Chondrocyte (in vitro differentiated cells): ENCODE data around the gene KCTD16. TPM values are rescaled to one million over a fixed set of nuclear protein-coding genes. Genes with fewer than 3 reads are reported as not detected.

Experiments used
- DNase-seq: peaks from one replicate; pipeline ENCODE4 v3.0.0; 2021; ENCODE audit warnings: mixed read lengths, low spot score
- H3K27ac Mint-ChIP-seq: one replicate; pipeline ENCODE4 v1.8.0; 2021; ENCODE audit warnings: mild to moderate bottlenecking, moderate library complexity, mixed read lengths; ENCODE audit not compliant: unreplicated experiment
- H3K27me3 Mint-ChIP-seq: 2 replicates; pipeline ENCODE4 v1.8.0; 2021; ENCODE audit warnings: low read depth, mixed read lengths
- H3K36me3 Mint-ChIP-seq: 2 replicates; pipeline ENCODE4 v1.8.0; 2021; ENCODE audit warnings: low read depth, mixed read lengths
- H3K4me1 Mint-ChIP-seq: 2 replicates; pipeline ENCODE4 v1.8.0; 2021; ENCODE audit warnings: low read depth, mild to moderate bottlenecking, mixed read lengths
- H3K4me3 Mint-ChIP-seq: one replicate; pipeline ENCODE4 v1.8.0; 2021; ENCODE audit warnings: mild to moderate bottlenecking, moderate library complexity, mixed read lengths; ENCODE audit not compliant: unreplicated experiment
- H3K9me3 Mint-ChIP-seq: 2 replicates; pipeline ENCODE4 v1.8.0; 2021; ENCODE audit warnings: low read depth, mixed read lengths
- total RNA-seq: library from RNA; stranded (reverse); gene quantifications from 3 replicates; pipeline ENCODE4 v1.2.1, GENCODE V29; 2021
- TF ChIP-seq, protein P1 (sequence below): fragments of 200-600 bp; sonication (generic); IDR thresholded peaks from 2 replicates; pipeline ENCODE4 v1.5.0; 2021; ENCODE audit warnings: antibody characterized with exemption, mild to moderate bottlenecking, moderate library complexity

Gene KCTD16
- total RNA-seq, 1 donor from 2014 or later: 1.5 TPM

DNA sequence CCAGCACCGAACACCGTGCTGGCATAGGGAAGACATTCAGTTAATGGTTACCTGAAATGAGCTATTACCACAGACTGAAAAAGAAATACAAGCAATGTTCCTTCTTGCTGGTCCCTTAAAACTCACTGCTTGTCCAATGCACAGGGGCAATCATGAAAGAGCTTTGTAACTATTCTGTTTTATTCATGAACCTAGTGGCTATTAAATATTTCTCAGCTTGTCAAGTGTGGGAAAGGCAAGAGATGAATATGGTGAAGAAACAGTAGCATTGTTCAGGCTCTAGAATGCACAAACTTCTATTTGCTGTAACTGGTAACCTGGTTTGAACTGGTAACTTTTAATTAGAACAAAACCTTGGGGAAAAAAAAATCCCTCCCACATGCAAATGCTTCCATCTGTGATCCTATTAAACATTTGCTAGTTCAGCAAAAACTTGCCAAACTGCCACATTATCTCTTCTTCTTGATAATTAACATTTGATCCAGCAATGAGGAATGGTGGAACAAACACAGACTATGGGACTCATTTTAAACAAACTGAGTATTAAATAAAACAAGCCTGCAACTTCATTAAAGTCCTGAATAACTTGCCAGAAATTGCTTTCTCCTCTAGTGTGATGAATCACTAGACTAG is 36.4 kb upstream of the KCTD16 start:
- no peak overlapping the region for H3K4me3 Mint-ChIP-seq
- no peak for DNase-seq
- H3K27ac Mint-ChIP-seq: no peak overlapping the region
- no peaks in the 10 kb centered on the region for H3K36me3 Mint-ChIP-seq
- TF ChIP-seq, protein P1, sequence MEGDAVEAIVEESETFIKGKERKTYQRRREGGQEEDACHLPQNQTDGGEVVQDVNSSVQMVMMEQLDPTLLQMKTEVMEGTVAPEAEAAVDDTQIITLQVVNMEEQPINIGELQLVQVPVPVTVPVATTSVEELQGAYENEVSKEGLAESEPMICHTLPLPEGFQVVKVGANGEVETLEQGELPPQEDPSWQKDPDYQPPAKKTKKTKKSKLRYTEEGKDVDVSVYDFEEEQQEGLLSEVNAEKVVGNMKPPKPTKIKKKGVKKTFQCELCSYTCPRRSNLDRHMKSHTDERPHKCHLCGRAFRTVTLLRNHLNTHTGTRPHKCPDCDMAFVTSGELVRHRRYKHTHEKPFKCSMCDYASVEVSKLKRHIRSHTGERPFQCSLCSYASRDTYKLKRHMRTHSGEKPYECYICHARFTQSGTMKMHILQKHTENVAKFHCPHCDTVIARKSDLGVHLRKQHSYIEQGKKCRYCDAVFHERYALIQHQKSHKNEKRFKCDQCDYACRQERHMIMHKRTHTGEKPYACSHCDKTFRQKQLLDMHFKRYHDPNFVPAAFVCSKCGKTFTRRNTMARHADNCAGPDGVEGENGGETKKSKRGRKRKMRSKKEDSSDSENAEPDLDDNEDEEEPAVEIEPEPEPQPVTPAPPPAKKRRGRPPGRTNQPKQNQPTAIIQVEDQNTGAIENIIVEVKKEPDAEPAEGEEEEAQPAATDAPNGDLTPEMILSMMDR: no peak
- H3K9me3 Mint-ChIP-seq: no peaks in the 10 kb centered on the region
- H3K27me3 Mint-ChIP-seq: no peaks in the 10 kb centered on the region
- H3K4me1 Mint-ChIP-seq: peaks cover 6% of the 10 kb centered on the region

- no peak overlapping the region for H3K4me3 Mint-ChIP-seq
- peaks cover 12% of the 10 kb centered on the region for H3K4me1 Mint-ChIP-seq
- no peak overlapping the region for H3K27ac Mint-ChIP-seq
- H3K36me3 Mint-ChIP-seq: no peaks in the 10 kb centered on the region
- H3K9me3 Mint-ChIP-seq: no peaks in the 10 kb centered on the region
- no peak for DNase-seq
- TF ChIP-seq, protein P1: no peak
- no peaks in the 10 kb centered on the region for H3K27me3 Mint-ChIP-seq
These were observed 35.4 kb upstream of the KCTD16 start for GRCh38 chr5:144135113-144135762.

DNA sequence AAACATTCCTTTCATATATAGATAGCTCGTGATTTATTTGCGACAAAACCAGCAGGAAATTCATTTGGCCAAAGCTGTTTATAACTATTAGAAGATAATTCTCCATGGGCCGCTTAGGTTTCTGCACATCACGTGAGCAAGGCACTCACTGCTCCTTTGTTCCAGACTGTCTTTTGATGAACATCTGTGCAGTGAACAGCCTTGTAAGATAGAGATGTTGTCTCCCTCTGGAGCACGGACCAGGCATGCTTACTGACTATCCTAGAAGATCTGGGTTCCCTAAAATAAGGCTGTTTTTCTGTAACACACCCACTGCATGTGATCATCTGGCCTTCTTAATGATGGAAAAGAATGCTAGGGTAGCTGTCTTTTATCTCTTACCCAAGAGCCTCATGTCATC is 31.1 kb upstream of the KCTD16 start:
- DNase-seq: no peak
- TF ChIP-seq, protein P1: peak; percentile 70
- no peak overlapping the region for H3K4me3 Mint-ChIP-seq
- H3K4me1 Mint-ChIP-seq: peaks cover 17% of the 10 kb centered on the region
- H3K36me3 Mint-ChIP-seq: no peaks in the 10 kb centered on the region
- H3K27ac Mint-ChIP-seq: no peak overlapping the region
- no peaks in the 10 kb centered on the region for H3K9me3 Mint-ChIP-seq
- H3K27me3 Mint-ChIP-seq: peaks cover 3% of the 10 kb centered on the region

DNA sequence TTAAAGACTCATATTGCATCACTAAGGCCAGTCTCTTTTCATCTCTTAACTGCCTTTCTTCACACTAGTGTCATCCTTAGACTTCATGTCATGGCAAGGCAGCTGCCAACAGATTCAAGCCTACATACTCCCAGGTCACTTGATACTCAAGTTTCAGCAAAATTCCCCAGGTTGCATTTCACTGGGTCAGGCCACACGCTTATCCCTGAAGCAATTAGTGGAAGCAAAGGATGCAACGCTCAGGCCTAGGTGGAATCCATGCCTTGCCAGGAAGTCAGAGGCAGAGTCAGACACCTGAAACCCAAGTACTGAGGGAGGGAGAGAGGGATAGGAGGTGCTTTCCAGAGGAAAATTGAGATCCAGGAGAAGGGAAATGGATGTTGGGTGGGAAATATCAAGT is 29.1 kb upstream of the KCTD16 start:
- Mint-ChIP-seq H3K4me3 (no peak overlapping the region), H3K27me3 (peaks cover 3% of the 10 kb centered on the region), H3K4me1 (peaks cover 17% of the 10 kb centered on the region), H3K9me3 (no peaks in the 10 kb centered on the region), H3K36me3 (no peaks in the 10 kb centered on the region), H3K27ac (no peak overlapping the region)
- TF ChIP-seq, protein P1: no peak
- DNase-seq: no peak

- Mint-ChIP-seq H3K27me3 (peaks cover 3% of the 10 kb centered on the region), H3K4me3 (no peak overlapping the region), H3K36me3 (no peaks in the 10 kb centered on the region), H3K4me1 (peaks cover 17% of the 10 kb centered on the region), H3K27ac (no peak overlapping the region), H3K9me3 (no peaks in the 10 kb centered on the region)
- DNase-seq: no peak
- TF ChIP-seq, protein P1: peak; percentile 93
These were observed 28.4 kb upstream of the KCTD16 start for GRCh38 chr5:144142139-144142823.
